Nephron progenitor cell (in vitro differentiated cells): Measurements from ENCODE around the gene ELAVL3.
"Not testable (repeated sequence)": the region's sequence is repeated elsewhere in the genome, so short reads cannot be mapped to it uniquely, and the experiment has no call there.

Experiments
- DNase-seq: peaks from one replicate; pipeline ENCODE4 v3.0.0; 2021
- H3K27ac Mint-ChIP-seq: 2 replicates; pipeline ENCODE4 v1.8.0; 2021; ENCODE audit warnings: mild to moderate bottlenecking, moderate library complexity, mixed read lengths
- H3K27me3 Mint-ChIP-seq: 2 replicates; pipeline ENCODE4 v1.8.0; 2021; ENCODE audit warnings: mild to moderate bottlenecking, low read depth, mixed read lengths; ENCODE audit not compliant: poor library complexity
- H3K36me3 Mint-ChIP-seq: 2 replicates; pipeline ENCODE4 v1.8.0; 2021; ENCODE audit warnings: low read depth, mixed read lengths
- H3K4me1 Mint-ChIP-seq: 2 replicates; pipeline ENCODE4 v1.8.0; 2021; ENCODE audit warnings: mixed read lengths
- H3K4me3 Mint-ChIP-seq: 2 replicates; pipeline ENCODE4 v1.8.0; 2021; ENCODE audit warnings: mild to moderate bottlenecking, moderate library complexity, mixed read lengths
- H3K9me3 Mint-ChIP-seq: 2 replicates; pipeline ENCODE4 v1.8.0; 2021; ENCODE audit warnings: mild to moderate bottlenecking, moderate library complexity, mixed read lengths
- CTCF ChIP-seq: fragments of 200-600 bp; sonication (generic); IDR thresholded peaks from 2 replicates; pipeline ENCODE4 v1.5.0; 2021; ENCODE audit warnings: antibody characterized with exemption

The ELAVL3 gene

GRCh38 chr19:11416346-11417052 is 64.3 kb downstream of the ELAVL3 start:
- Mint-ChIP-seq H3K4me3 (peak overlapping the region; percentile 16), H3K27ac (no peak overlapping the region), H3K4me1 (peaks cover 36% of the 10 kb centered on the region), H3K27me3 (peaks cover 78% of the 10 kb centered on the region), H3K9me3 (no peaks in the 10 kb centered on the region), H3K36me3 (no peaks in the 10 kb centered on the region)
- no peak for DNase-seq
- TF ChIP-seq CTCF: no peak

GRCh38 chr19:11414544-11414943 is 66.3 kb downstream of the ELAVL3 start:
- Mint-ChIP-seq H3K27ac (no peak overlapping the region), H3K4me1 (peaks cover 23% of the 10 kb centered on the region), H3K36me3 (no peaks in the 10 kb centered on the region), H3K9me3 (no peaks in the 10 kb centered on the region), H3K4me3 (no peak overlapping the region), H3K27me3 (peaks cover 65% of the 10 kb centered on the region)
- DNase-seq: no peak
- TF ChIP-seq CTCF: no peak

- no peak overlapping the region for H3K4me3 Mint-ChIP-seq
- no peaks in the 10 kb centered on the region for H3K36me3 Mint-ChIP-seq
- H3K9me3 Mint-ChIP-seq: no peaks in the 10 kb centered on the region
- no peak for TF ChIP-seq CTCF
- peaks cover 9% of the 10 kb centered on the region for H3K4me1 Mint-ChIP-seq
- no peak overlapping the region for H3K27ac Mint-ChIP-seq
- peaks cover 46% of the 10 kb centered on the region for H3K27me3 Mint-ChIP-seq
- DNase-seq: no peak
These were observed 70.2 kb downstream of the ELAVL3 start for GRCh38 chr19:11410682-11411081.

GRCh38 chr19:11408591-11408990 is 72.3 kb downstream of the ELAVL3 start:
- peaks cover 18% of the 10 kb centered on the region for H3K4me1 Mint-ChIP-seq
- no peak for TF ChIP-seq CTCF
- peaks cover 34% of the 10 kb centered on the region for H3K27me3 Mint-ChIP-seq
- H3K4me3 Mint-ChIP-seq: no peak overlapping the region
- H3K36me3 Mint-ChIP-seq: no peaks in the 10 kb centered on the region
- no peak for DNase-seq
- H3K27ac Mint-ChIP-seq: no peak overlapping the region
- H3K9me3 Mint-ChIP-seq: no peaks in the 10 kb centered on the region

GRCh38 chr19:11406703-11407236 is 74.1 kb downstream of the ELAVL3 start:
- H3K9me3 Mint-ChIP-seq, H3K36me3 Mint-ChIP-seq, H3K4me3 Mint-ChIP-seq, H3K27ac Mint-ChIP-seq, DNase-seq: not testable (repeated sequence)
- Mint-ChIP-seq H3K27me3 (peaks cover 29% of the 10 kb centered on the region), H3K4me1 (peaks cover 18% of the 10 kb centered on the region)

- peaks cover under 1% of the 10 kb centered on the region for H3K36me3 Mint-ChIP-seq
- TF ChIP-seq CTCF: no peak
- H3K4me3 Mint-ChIP-seq: peak overlapping the region; percentile 18
- H3K9me3 Mint-ChIP-seq: no peaks in the 10 kb centered on the region
- peak; percentile 61 for DNase-seq
- H3K4me1 Mint-ChIP-seq: peaks cover 19% of the 10 kb centered on the region
- no peak overlapping the region for H3K27ac Mint-ChIP-seq
- peaks cover 24% of the 10 kb centered on the region for H3K27me3 Mint-ChIP-seq
These were observed 74.8 kb downstream of the ELAVL3 start for GRCh38 chr19:11405846-11406643.
